ENCODE results near the gene KRT7.
"Not testable (repeated sequence)": the region's sequence is repeated elsewhere in the genome, so short reads cannot be mapped to it uniquely, and the experiment has no call there.

KRT7 gene

DNA sequence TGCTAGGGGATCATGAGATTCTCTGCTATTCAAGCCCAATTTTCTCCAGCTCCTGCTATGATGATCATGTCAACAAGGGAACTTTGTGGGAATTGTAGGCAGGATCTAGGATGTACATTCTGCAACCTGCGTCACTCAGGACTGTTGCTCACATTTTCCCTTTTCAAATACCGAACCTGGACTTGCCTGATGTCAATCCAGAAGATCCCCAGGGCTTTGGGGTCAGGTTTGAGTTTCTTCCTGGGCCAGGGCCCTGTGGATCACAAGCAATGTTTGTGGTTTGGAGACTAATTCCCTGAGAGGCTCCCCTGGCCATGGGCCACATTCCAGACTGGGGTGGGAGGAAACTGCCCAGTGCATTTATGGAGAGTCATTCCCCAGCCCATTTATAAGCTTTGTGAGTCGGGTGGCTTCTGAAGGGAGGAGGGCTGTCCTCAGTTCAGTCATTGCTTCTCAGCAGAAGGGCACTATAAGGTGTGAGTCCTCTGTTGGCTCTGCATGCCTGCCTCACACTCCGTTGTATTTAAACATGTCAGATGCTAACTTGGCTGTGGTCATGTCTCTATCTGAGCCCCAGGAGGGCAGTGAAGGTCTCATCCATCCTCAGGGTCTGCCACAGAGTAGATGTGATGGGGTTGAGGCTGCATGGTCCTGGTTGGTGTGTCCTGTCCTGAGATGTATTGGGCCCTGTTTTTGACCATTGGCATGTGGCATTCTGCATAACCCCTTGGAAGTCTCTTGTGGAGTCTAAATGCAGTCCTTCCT is 47.9 kb downstream of the KRT7 start:
- DNase-seq: no peak

DNA sequence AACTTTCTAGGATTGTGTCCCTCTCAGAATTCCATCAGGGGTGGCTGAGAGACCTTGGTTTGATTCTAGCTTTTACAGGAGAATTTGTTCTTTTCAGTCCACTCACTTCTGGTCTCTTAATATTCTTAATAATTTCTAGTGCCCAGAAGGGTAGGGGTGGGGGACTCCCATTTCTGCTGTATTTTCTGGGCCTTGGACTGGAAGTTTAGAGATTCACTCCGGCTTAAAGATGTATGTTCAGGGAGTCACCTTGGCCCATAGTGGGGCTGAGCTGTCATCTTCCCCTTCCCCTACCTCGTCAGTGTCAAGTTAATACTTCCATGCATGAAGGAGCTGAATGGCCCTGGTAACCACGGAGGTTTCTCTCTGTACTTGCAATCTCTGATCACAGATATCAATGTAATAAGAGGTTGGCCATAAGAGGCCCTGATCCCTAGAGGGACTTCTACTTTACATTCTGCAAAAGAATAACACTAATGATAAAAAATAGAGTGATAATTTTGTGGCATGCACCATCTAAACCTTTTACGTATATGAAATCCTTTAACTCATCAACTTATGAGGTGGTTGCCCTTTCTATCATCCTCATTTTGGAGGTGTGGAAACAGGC is 51.6 kb downstream of the KRT7 start:
- no peak for DNase-seq

DNA sequence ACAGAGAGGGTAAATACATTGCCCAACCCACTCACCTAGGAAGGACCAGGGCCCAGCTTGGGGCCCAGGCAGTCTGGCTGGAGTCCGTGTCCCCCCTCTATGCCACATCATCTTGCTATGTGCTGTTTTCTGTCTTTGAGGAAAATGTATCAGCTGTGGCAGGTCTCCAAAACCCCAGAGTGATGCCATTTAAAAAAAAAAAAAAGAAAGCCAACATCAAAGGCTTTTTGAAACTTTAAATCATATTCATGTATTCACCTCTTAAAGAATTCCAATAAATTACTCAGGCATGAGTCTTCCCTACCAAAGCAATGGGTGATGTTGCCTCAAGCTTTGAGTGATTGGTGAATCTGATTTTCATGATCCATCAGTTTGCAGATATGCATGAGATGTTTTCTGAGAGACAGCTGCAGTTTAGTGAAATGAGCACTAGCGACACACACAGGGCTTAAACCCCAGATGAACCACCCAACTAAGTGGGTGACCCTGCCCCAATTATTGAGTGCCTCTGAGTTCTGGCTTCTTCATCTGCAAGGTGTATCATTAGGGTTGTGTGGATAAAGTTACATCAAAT is 52.2 kb downstream of the KRT7 start:
- no peak for DNase-seq

DNA sequence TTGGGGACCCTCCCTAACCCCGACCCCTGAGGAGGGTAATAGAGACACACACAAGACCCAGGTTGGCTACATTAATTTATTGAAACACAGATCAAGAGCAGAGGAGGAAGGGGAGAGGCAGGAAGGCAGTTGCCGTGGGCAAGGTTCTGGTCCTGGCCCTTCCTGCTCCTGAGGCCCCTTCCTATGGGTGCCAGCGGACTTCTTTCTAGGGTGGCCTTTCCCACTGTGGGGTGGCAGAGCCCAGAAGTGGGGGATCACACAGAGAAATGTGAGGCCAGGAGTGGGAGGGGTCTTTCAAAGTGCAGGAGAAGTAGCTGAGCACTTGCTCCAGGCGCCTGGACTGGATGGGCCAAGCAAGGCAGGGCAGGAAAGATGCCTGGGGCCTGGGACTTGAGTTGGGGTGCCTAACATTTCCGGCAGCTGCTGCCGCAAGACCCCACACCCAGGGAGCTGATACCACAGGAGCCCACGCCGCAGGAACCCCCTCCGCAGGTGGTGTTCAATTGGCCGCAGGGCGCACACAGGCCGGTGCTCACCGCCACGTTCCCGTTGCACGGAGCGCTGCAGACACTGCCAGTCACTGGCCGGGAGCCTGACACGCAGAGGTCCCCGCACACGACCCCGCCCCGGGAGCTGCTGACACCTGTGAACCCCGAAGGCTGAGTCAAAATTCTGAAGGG is 52.9 kb downstream of the KRT7 start:
- no peak for DNase-seq

DNA sequence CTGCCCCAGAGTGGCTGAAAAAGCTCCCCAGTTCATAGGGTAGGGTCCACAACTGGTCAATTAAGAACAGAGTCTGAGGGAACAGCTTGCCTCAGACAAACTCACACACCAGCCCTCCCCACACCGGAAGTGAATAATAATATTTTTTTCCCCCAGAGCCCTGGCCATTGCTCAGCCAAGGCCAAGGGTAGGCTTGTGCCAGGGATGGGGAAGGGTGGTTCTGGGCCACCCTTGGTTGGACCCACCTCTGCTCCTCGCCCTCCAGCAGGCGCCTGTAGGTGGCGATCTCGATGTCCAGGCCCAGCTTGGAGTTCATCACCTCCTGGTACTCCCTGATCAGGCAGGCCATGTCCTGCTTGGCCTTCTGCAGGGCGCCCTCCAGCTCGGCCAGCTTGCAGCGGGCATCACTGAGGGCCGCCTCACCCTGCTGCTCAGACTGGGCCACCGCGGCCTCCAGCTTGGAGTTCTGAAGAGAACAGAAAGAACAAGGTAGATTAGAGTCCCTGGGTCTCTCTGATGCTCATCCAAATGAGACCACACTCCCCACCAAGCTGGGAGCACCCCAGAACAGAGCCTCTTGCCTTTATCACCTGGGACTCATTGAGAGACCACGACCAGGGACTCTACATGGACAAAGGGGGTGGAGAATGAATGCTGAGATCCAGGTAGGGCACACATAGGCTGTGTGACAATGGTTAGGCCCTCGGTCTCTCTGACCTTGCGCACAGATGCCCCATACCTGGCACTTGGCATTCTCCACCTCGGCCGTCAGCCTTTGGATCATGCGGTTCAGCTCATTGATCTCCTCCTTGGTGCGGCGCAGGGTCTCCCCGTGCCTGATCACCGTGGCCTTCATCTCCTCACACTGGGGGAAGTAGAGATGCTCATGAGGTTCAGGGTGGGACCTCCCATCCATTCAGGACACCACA is 54.1 kb downstream of the KRT7 start:
- not testable (repeated sequence) for DNase-seq

DNA sequence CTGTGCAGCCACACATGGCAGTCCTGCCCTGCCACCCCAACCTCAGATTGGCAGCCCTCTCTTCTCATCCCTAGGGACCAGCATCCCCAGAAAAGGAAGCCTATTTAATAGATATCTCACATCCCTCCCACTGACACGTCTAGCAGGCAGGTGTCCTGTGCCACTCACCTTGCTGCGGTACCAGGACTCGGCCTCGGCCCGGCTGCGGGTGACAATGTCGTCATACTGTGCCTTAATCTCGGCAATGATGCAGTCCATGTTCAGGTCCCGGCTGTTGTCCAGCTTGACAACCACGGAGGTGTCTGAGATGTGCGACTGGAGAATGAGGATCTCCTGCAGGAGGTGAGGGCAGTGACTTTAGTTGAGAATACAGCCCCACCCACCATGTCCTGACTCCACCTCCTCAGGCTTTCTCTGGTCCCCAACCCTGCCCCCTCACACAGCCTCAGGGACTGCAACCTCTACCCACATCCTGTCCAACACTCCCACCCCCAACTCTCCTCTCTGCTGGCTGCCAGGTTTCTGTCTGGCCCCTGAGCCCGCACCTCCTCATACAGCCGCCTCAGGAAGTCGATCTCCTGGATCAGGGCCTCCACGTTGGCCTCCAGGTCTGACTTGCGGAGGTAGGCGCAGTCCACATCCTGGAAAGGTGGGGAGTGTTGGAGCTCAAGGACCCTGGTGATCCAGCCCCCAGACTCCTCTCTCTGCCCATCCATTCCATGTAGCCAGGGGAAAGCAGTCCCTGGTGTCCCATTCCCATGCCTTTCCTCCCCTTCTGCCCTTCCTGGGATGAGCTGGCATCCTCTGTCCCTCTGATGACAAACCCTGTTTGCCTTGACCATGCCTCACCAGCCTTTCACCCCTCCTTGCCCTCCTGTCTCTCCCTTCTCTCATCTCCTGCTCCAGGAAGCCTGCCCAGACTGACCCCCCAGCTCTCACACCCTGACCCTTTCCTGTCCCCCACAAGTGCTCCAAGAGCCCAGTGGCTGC is 55.1 kb downstream of the KRT7 start:
- not testable (repeated sequence) for DNase-seq

DNA sequence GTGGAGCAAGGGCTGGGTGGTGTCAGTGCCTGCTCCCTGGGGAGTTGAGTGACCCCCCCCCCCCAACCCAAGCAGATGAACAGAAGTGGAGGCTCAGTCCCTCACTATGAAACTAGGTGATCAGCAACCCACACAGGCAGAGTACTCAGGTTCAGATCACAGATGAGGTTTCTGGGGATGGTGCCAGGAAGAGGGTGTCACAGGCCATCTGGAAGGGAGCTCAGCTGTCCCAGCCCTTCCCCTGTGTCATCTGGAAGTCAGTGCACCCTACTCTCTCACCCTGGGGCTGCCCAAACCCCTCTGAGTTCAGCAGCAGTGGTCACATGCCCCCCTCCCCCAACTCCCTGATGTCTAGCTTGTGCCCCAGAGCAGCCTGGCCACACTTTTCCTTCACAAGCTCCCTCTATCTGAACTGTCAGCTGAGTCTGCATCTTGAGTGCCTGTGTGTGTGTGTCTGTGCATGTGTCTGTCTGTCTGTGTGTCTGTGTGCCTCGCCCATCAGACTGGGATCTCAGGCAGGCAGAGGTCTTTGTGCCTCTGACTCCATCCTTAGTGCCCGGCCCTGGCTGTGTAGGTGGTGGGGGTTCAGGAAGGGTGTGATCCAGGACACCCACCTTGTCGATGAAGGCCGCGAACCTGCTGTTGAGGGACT is 57.6 kb downstream of the KRT7 start:
- not testable (repeated sequence) for DNase-seq

DNA sequence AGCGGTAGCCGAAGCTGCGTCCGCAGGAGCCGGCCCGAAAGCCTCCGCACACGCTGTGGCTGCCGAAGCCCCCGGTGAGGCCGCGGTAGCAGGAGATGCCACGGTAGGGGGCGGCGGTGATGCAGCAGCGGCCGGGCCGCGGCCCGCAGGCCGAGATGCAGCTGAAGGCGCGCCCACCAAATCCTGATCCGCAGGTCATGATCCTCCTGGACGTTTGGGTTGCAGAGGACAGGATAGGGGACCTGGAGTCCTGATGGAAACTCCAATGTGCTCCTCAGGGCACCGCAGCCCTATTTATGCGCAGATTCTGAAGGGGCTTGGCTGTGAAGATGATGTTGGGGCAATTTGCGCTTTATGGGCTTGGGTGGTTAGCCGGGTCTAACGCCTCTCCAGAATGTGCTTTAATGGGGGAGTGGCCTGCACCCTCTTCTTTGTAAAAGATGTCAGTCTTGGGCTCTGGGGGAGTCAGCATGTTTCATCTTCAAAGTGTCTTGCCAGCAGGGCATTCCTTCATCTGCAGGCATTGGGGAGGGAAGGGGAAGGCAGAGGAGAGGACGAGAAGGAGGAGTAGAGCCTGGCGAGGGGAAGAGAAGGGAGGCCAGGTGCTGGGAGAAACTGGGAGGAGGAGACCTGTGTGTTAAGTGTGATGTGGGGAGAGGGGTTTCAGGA is 58.4 kb downstream of the KRT7 start, which contains the start of gene KRT81:
KRT81 (minus strand) TSS at position 268 of the 669 bp plus-strand sequence; CDS start at position 199, 69 bp downstream.
- no peak for DNase-seq

DNA sequence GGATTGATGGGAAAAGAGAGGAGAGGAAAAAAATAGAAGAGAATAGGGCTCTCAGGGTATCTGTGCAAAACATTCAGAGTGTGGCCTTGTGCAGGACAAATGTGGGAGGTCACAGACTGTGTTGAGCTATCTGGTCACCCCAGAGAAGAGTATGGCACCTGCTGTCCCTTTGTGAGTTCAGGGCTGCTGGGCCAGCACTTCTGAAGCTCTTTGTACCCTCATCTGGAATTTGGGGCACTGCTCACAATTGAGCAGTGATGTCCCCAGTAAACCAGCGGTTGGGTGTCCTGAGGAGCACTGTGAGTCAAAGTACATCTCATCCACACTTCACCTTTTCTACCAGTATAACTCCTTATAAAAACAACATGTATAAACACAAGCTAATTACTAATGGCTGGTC is 60.9 kb downstream of the KRT7 start:
- no peak for DNase-seq

DNA sequence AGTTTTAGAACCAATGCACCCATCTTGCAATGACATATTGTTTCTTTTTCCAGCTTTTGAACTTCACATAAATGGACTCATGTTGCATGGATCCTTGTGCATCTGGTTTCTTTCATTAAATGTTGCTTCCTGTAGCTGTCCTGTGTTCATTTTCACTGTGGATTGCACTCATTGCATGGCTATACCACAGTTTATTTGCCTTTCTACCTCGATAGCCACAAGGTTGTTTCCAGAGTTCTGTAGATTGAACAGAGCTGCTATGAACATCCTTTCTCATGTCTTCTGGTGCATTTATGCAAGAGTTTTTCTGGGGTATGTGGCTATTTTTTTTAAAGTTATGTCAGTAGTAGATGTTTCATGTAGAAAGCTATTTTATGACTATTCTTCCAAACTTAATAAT is 61.8 kb downstream of the KRT7 start:
- DNase-seq: no peak

DNA sequence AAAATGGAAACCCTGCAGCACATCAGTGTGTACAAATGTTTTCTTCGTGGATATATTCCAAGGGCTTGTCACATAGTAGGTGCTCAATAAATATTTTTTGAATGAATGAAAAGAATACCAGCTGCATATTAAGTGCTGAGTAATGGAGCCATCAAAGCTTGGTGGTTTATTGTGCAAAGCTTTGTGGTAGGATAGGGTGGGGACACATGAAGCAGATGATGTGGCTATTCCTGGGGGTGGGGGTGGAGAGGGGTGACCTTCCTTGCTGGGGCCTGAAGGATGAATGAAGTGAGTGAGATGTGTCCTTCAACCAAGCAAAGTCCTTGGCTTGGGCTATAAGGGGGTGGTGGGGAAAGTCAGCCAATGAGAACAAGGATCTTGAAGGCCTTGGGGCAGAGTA is 62.6 kb downstream of the KRT7 start:
- no peak for DNase-seq

DNA sequence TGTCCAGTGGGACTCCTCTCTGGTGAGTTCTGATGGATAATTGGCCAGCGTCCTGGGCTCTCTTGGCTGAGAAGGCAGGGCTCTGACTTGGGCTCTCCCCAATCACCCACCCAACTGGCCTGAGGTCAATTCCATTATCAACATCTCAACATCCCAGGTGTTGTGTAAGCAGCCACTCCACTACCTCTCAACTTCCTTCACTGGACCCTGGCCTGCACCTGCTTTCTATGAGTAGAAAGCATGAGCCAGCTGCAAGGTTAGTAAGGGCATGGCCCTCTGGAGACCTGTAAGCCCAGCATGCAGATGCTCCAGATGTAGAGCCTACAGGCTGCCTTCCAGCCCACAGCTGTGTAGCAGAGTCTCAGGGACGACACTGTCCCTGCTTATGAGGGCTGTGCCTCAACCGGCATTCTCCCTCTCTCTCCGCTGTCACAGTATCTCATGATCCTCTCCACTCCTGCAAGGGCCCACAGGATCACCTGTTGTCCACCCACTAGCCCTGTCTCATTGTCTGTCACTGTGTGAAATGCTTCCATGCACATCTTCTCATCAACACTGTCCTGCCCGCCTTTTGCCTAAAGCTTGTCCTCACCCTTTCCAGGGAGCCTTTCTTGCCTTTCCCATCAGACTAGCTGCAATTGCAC is 63.7 kb downstream of the KRT7 start:
- DNase-seq: no peak

Data from cortex of kidney (tissue), 1 donor.